ENCODE results near the gene ELF5.

ELF5 gene

DNA sequence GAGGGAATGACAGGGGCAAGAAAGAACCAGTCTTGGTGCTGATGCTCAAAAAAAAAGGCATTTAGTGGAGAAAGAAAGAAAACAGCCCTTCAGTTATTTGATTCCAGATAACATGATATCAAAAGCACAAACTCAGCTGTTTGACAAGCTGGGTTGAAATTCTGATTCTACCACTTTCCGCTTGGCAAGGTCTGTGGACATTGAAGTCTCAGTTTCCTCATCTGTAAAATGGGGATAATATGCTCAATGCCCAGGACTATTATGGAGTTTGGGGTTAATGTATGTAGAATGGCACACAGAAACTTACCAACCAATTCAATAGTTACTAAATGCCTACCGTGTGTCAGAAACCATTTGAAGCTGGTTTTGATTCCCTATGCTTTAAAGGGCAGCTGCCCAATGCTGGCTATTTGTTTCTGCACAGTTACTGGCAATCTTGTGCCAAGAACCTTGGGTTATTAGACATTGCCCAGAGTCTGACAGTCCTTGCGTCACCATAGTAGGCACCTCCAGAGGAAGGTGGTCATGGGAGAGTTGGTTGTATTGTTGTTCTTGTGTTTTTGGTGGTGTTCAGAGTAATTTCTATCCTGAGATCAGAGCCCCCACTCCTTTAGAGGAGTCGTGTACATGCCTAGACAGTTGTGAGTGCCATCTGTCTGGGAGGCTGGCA is 19.5 kb downstream of the ELF5 start:
- in situ Hi-C loops (cut with MboI; ENCODE audit: low sequenced_read_pairs) = loop anchor here (25.0 kb wide), 1 partner anchor 332 kb away; no protein-coding TSS in a partner anchor

DNA sequence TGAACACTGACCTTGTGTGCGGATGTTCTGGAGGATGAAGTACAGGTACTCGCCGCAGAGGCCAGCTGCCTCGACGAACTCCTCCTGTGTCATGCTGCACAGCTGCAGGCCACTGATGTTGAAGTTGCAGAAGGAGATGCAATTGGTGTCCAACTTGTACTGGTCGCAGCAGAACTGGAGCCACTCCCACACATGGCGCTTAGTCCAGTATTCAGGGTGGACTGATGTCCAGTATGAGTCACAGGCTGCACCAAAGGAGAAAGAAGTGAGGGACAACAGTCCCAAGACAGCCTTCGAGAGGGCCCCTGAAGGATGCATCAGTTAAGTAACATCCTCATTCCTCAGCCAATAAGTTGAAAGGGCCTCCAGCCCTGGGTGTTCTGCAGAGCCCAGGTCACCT is 20.1 kb downstream of the ELF5 start:
- in situ Hi-C loops (cut with MboI; ENCODE audit: low sequenced_read_pairs) = loop anchor here (25.0 kb wide), 1 partner anchor 331 kb away; no protein-coding TSS in a partner anchor

DNA sequence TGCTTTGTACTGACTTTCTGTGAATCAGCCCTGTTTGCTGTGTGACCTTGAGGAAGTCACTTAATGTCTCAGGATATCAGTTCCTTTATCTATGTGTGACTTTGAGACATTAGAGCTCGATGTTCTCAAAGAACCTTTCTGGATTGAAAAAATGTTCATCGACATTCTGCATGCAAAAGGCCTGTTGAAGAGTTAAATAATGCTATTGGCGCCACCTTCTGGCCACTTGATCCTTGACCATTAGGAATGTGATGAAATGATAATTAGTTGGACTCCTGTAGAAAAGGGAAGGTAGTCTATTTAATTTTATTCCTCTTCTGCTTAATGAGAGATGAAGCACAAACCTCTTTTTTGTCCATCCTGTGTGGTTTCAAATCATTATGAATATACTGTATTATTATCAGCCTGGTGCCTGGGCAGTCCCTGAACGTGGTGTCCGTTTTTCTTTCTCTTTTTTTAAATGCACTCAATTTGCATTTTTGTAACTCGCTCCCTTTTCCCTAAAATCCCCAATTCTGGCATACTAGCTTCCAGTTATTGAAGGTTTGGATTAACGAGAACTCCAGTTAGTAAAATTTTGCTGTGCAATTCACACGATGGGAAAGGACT is 20.7 kb downstream of the ELF5 start:
- in situ Hi-C loops (cut with MboI; ENCODE audit: low sequenced_read_pairs) = loop anchor here (25.0 kb wide), 1 partner anchor 331 kb away; no protein-coding TSS in a partner anchor

DNA sequence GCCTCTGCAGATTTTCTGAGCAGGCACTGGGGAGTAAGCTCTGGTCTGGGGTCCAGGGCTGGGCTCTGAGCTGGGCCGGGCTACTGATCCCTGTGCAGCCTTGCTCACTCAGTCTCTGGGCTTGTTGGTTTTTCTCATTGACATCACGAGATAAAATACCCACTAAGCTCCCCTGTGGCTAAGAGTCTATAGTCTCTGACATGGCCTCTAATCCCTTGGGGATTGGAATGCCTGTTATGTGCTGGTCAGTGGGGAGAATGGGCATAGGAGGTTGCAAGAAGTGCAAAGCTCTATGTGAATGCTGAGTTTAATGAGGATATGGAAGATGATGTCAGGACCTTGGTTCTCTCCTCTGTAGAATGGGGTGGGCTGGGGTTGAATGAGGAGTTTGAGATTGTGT is 23.3 kb downstream of the ELF5 start:
- in situ Hi-C loops (cut with MboI; ENCODE audit: low sequenced_read_pairs) = loop anchor here (25.0 kb wide), 1 partner anchor 328 kb away; no protein-coding TSS in a partner anchor

DNA sequence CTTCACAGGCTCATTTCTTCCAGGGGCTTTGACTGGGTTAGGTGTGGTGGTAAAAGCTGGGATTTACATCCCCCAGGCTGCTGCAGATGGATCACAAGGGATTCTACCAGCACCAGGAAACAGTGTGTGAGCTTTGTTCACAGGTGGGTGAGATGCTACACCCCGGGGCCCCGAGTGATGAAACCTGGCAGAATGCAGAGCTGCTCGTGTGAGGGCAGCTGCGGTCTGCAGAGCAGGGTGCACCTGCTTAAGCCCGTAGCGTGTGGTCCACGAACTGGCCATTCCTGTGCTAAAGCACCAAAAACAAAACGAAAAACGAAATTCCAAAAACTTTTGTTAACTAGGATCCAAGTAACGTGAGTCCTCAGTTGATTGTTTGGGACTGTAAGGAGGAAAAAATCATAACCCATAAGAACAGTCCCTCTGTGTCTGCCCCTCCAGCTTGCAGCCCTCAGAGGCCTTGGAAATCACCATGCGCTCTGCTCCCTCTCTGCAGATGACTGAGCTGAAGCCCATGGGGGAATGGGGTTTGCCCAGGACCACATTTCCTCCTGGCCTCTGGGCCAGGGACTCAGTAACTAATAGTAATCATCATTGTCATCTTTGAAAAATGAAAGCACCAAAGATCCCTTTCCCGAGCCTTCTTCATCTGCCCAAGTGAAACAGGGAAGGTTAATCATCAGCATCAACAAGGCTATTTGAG is 24.6 kb downstream of the ELF5 start:
- in situ Hi-C loops (cut with MboI; ENCODE audit: low sequenced_read_pairs) = loop anchor here (10.0 to 25.0 kb wide), 2 partner anchors 124 to 327 kb away; no protein-coding TSS in a partner anchor

DNA sequence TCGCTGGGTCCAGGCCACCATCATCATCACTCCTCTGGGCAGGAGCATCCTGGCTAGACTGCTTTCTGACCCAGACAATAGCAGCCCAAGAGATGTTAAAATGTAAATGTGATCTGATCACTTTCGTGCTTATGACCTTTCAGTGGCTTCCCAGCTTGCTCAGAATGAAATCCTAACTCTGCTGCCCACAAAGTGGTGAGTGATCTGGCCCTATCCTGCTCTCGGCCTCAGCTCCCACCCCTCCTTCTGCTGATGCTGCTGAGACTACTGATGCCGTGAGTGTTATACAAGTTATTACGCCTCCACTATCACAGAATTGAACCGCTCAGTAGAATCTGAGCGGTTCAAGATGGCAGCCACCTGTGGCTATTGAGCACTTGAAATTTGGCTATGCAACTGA is 26.2 kb downstream of the ELF5 start:
- in situ Hi-C loops (cut with MboI; ENCODE audit: low sequenced_read_pairs) = loop anchor here (10.0 to 25.0 kb wide), 2 partner anchors 123 to 325 kb away; no protein-coding TSS in a partner anchor

DNA sequence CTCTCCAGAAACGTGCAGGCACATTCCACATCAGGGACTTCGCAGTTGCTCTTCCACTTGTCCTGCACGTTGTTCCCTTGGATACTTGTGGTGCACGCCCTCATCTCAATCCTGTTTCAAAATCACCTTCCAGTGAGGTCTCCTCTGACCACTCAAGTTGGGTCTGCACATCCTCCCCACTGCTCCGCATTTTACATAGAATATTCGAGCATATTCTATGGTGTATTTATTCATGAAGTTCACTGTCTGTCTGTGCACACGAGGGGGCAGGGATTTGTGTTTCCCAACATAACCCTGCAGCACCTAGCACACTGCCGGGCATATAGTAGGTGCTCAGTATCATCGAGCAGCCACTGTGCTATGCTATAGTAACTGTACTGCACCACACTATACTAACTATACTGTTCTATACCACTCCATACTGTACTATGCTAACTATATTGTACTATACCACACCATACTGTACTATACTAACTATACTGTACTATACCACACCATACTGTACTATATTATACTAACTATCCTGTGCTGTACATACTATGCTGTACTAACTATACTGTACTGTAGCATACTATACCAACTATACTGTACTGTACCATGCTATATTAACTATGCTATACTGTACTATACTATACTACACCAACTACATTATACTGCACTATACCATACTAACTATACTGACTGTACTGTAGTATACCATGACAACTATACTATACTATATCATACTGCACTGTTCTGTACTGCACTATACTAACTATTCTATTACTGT is 30.3 kb downstream of the ELF5 start:
- in situ Hi-C loops (cut with MboI; ENCODE audit: low sequenced_read_pairs) = loop anchor here (10.0 to 25.0 kb wide), 2 partner anchors 118 to 321 kb away; no protein-coding TSS in a partner anchor

DNA sequence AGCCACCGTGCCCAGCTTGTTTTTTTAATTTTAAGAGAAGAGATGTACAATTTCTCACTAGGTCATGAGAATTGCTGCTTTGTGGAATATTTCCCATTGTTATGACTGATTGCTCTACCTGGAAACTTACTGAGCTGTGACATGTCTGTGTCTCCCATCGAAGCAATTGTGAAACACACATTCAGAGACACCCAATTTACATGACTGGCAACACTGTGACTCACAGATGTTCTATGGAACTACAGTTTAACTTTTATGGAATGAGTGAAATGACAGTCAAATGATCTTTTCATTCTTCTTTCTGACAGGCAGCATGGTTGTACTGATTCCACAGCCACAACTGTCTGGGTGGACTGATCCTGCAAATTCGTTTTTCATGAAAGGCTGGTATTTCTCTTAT is 32.3 kb downstream of the ELF5 start:
- in situ Hi-C loops (cut with MboI; ENCODE audit: low sequenced_read_pairs) = loop anchor here (10.0 to 25.0 kb wide), 2 partner anchors 117 to 319 kb away; no protein-coding TSS in a partner anchor

DNA sequence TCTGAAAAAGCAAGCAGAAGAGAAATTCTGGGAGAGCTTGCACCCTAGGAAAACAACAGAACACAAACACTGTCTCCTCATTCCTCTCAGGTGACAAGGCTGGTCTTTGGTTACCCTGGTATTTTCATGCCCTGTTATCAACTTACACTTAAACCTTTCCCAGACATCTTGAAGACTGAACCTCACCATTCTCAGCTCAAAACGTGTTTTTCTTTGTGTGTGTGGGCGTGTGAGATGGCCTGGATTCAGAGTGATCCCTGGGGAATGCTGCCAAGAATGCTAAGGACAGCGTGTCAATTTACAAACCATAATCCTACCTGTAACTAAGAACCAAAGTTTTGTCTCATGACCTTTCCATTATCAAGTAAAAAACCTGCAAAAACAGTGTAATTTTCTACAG is 33.3 kb downstream of the ELF5 start:
- in situ Hi-C loops (cut with MboI; ENCODE audit: low sequenced_read_pairs) = loop anchor here (10.0 to 25.0 kb wide), 2 partner anchors 116 to 318 kb away; no protein-coding TSS in a partner anchor

DNA sequence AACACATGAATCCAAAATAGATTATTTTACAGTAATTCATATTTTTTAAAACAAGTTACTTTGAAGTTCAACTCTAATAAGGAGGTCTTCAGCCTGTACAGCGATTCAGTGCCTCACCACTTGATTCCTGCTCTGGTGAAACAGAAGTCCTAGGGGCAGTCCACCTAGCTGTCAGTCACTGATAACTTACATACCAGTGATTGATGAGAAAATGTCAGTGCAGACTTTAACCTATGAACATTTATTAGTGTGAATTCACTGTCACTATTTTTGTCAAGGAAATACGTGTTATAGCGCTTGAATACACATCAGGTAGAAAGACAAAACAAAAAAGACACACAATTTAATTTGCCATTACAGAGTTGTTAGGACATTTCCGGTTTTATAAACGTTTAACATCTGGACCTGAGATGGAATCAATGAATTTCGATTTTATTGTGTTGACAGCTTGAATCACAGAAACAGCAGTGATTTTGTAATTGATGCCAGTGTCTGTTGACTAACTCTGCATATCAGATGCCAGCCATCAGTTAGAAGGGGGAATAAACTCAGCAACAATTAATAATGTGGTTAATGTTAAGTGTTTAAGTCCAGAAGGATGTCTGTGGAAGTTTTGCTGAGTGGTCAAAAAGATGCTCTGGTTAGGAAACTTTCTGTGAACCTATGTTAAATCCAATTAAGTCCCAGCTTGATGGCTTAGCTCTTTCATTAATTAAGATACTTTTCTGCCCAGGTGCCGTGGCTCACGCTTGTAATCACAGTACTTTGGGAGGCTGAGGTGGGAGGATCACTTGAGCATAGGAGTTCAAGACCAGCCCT is 34.5 kb downstream of the ELF5 start:
- in situ Hi-C loops (cut with MboI; ENCODE audit: low sequenced_read_pairs) = loop anchor here (25.0 kb wide), 1 partner anchor 317 kb away; no protein-coding TSS in a partner anchor

DNA sequence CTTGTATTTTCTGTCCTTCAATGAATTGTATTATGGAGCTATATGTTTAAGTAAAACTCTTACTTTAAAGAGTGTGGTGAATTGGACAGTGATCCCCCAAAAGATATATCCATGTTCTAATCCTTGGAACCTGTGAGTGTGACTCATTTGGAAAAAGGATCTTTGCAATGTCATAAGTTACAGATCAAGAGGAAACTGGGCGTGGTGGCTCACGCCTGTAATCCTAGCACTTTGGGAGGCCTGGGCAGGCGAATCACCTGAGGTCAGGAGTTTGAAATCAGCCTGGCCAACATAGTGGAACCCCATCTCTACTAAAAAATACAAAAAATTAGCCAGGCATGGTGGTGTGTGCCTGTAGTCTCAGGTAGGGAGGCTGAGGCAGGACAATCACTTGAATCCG is 36.7 kb downstream of the ELF5 start:
- in situ Hi-C loops (cut with MboI; ENCODE audit: low sequenced_read_pairs) = loop anchor here (25.0 kb wide), 1 partner anchor 315 kb away; no protein-coding TSS in a partner anchor

DNA sequence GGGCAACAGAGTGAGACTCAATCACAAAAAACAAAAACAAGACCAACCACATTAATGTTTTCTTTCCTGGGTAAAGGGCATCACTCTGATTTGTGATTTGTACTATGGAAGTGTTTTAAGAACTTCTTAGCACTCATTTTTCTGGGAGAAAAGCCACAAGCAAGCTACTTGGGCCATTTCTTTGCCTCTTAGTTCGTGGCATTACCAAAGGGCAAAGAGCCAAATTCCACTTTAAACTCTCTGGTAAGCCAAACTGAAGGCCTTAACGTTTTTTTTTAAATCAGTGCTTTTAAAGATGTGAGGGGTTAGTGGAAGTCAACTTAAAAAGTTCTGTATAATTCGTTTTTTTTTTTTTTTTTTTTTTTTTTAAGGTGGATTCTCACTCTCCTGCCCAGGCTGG is 37.9 kb downstream of the ELF5 start:
- in situ Hi-C loops (cut with MboI; ENCODE audit: low sequenced_read_pairs) = loop anchor here (25.0 kb wide), 1 partner anchor 313 kb away; no protein-coding TSS in a partner anchor

DNA sequence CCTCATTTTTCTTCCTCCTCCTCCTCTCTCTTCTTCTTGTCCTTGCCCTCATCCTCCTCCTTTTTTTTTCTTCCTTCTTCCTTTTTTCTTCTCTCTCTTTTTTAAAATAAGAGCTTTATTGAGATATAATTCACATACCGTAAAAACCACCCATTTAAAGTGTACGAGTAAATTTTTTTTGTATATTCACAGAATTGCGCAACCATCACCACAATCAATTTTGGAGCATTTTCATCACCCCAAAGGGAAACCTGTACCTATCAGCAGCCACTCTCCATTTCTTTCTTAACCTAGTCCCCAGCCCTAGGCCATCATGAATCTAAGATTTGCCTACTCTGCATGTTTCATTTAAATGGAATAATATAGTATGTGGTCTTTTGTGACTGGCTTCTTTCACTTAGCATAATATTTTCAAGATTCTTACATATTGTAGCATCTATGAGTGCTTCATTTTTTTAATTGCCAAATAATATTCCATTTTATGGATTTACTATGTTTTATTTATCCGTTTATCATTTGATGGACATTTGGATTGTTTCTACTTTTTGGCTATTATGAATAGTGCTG is 39.9 kb downstream of the ELF5 start:
- in situ Hi-C loops (cut with MboI; ENCODE audit: low sequenced_read_pairs) = no loop called here

DNA sequence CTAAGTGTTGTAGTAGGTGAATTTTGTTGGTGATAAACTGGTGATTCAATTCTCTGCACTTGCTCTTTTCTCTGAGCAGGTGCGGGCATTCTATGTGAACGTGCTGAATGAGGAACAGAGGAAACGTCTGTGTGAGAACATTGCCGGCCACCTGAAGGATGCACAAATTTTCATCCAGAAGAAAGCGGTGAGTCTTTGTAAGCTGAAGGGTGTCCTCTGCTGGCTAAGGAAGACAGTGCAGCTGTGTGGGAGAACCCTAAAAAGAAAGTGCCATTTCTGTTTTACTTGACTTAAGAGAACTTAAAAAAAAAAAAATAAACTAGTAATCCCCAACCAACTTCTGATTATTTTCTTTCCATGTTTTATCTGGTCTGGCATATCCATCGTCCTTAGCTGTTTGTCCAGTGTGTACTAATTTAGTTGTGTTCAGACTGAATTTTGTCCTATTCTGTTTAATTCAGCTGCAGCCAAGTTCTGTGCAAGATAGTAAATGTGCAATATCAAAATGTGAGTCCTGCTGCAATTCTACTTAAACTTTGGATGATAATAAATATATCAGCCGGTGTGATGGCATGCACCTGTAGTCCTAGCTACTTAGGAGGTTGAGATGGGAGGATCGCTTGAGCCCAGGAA is 45.3 kb downstream of the ELF5 start:
- in situ Hi-C loops (cut with MboI; ENCODE audit: low sequenced_read_pairs) = no loop called here

DNA sequence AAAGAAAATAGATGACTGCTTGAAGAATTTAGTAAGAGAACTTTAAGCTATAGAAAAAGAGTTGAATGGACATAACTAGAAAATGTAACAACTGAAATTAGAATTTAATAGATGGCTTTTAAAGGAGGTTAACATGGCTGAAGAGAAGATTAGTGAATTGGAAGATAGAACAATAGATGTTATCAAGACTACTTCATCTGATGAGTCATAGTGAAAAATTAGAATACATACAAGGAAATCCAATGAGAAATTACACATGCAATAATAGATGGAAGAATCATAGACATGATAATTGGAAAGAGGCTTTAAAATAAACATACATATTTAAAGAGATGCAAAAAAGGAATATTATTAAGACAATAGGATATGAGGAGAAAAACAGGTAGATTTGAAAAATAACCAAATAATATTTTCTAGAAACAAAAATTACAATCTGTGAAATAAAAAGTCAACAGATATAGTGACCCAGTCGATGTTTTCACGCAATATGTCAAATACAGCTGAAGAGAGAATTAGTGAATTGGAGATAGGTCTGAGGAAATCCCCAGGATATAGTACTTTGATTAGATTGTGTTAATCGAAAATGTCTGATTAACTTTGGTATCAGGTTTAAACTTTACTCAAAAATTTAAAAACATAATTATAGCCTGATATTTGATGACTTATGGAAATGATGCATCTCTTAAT is 46.6 kb downstream of the ELF5 start:
- in situ Hi-C loops (cut with MboI; ENCODE audit: low sequenced_read_pairs) = no loop called here

DNA sequence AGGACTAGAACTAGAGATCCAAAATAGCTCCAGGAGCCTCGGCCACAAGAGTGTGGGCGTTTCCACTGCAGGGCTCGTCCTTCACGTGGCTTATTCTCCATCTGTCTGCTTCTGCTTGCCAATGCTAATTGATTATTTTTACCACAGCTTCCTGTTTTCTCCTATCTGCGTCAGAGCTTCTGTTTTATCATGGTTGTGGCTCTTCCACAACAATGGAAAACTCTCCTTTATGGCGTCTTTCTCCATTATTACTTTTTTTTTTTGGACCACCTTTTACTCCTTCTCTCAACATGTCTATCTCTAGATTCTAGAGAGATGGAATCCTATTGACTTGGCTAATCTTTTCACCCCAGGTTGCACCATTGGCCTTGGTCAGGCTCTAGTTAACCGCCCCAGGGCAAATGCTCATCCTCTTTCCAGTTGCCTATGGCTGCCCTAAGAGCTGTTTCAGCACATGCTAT is 49.0 kb downstream of the ELF5 start:
- in situ Hi-C loops (cut with MboI; ENCODE audit: low sequenced_read_pairs) = no loop called here

DNA sequence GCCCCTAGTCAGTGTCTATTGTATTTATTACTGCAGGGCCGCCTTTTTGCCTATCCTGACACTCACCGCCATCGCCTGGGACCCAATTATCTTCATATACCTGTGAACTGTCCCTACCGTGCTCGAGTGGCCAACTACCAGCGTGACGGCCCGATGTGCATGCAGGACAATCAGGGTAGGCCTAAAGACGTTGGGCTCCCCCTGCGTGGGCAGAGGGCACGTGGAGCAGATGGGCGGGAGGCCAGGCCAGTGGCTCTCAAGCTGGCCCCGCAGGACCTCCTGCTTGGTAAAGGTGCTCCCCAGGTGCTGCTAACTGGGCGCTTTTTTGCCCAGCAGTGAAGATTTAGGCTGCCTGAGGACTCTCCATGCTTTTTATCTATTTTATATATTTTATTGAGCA is 52.4 kb downstream of the ELF5 start:
- in situ Hi-C loops (cut with MboI; ENCODE audit: low sequenced_read_pairs) = no loop called here

DNA sequence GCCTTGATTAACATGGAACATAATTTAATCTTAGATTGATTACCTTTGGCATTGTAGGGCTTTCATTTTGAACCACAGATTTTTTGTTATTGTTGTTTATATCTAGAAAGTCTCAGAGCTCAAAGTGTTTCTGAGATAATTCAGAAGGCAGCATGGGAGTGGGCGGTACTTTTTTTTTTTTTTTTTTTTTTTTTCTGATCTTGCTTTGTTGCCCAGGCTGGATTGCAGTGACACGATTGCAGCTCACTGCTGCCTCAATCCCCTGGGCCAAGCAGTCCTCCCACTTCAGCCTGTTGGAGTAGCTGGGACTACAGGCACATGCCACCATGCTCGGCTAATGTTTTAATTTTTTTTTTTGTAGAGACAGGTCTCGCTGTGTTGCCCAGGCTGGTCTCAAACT is 53.3 kb downstream of the ELF5 start:
- in situ Hi-C loops (cut with MboI; ENCODE audit: low sequenced_read_pairs) = no loop called here

Data from HL-60/S4 treated with retinoic acid at 250 ng/mL for 4 days and 3 days (cell line).